CD14-positive monocyte (primary cell): Measurements from ENCODE around the gene NEK7. TPM values are rescaled to one million over a fixed set of nuclear protein-coding genes. Genes with fewer than 3 reads are reported as not detected.

Experiments used
- DNase-seq, 3 donors: peaks; one replicate each; pipeline ENCODE4 v3.0.0-alpha.2; 2011 to 2022
- H2AFZ ChIP-seq: 2 replicates; pipeline ENCODE4 v1.6.0; 2012; ENCODE audit warnings: mild to moderate bottlenecking, low read depth, low read length, inconsistent platforms; ENCODE audit not compliant: insufficient read depth, poor library complexity, severe bottlenecking
- H3K27ac ChIP-seq, 2 donors: 1 replicate in 1 of 2; 2 replicates in 1 of 2; pipeline ENCODE4 v1.5.1; 2012 to 2013; ENCODE audit warnings: low read length in 2 of 2, control low read depth in 1 of 2, inconsistent platforms in 1 of 2, low read depth in 1 of 2, mild to moderate bottlenecking in 1 of 2
- H3K27me3 ChIP-seq, 2 donors: one replicate each; pipeline versions ENCODE4 v1.6.0 to v1.6.1; 2011 to 2013; ENCODE audit warnings: low read length in 2 of 2; ENCODE audit not compliant: control insufficient read depth in 2 of 2, insufficient read depth in 2 of 2
- H3K36me3 ChIP-seq, 2 donors: replicated peaks in 1 of 2; 1 replicate in 1 of 2; 2 replicates in 1 of 2; pipeline versions ENCODE4 v1.5.1 to v1.6.1; 2012 to 2013; ENCODE audit warnings: low read length in 2 of 2, control low read depth in 1 of 2, inconsistent platforms in 1 of 2, mild to moderate bottlenecking in 1 of 2; ENCODE audit not compliant: insufficient read depth in 2 of 2, control insufficient read depth in 1 of 2
- H3K4me1 ChIP-seq, 2 donors: 1 replicate in 1 of 2; 2 replicates in 1 of 2; pipeline versions ENCODE4 v1.5.1 to v1.6.1; 2012 to 2013; ENCODE audit warnings: low read length in 2 of 2, control low read depth in 1 of 2, inconsistent platforms in 1 of 2, mild to moderate bottlenecking in 1 of 2, moderate library complexity in 1 of 2; ENCODE audit not compliant: insufficient read depth in 2 of 2, control insufficient read depth in 1 of 2
- H3K4me2 ChIP-seq: replicated peaks from 2 replicates; pipeline ENCODE3; 2012; ENCODE audit warnings: low read length, moderate library complexity, mild to moderate bottlenecking; ENCODE audit not compliant: poor library complexity, severe bottlenecking; ENCODE audit errors: extremely low read depth
- H3K4me3 ChIP-seq, 3 experiments: fragments of 200-600 bp in 1 of 3; sonication (generic) in 1 of 3; replicated peaks in 1 of 3; 1 replicate in 2 of 3; 2 replicates in 1 of 3; pipeline ENCODE4 v1.5.1; 2011 to 2013; ENCODE audit warnings: low read length in 3 of 3, mild to moderate bottlenecking in 3 of 3, control low read depth in 2 of 3, low read depth in 2 of 3, inconsistent platforms in 1 of 3, moderate library complexity in 1 of 3
- H3K79me2 ChIP-seq: 2 replicates; pipeline ENCODE4 v1.6.0; 2012; ENCODE audit warnings: mild to moderate bottlenecking, control low read depth, inconsistent platforms, low read length, moderate library complexity; ENCODE audit not compliant: insufficient read depth
- H3K9ac ChIP-seq: 2 replicates; pipeline ENCODE4 v1.6.0; 2017; ENCODE audit warnings: low read length, mild to moderate bottlenecking; ENCODE audit not compliant: insufficient read depth, poor library complexity, severe bottlenecking
- H3K9me3 ChIP-seq, 2 donors: replicated peaks in 1 of 2; 1 replicate in 1 of 2; 2 replicates in 1 of 2; pipeline versions ENCODE4 v1.5.1 to v1.6.1; 2012 to 2013; ENCODE audit warnings: low read length in 2 of 2, control low read depth in 1 of 2; ENCODE audit not compliant: control insufficient read depth in 1 of 2, insufficient read depth in 1 of 2
- H4K20me1 ChIP-seq: 2 replicates; pipeline ENCODE4 v1.6.0; 2012; ENCODE audit warnings: mild to moderate bottlenecking, low read length, control low read depth, moderate library complexity; ENCODE audit not compliant: insufficient read depth
- H3K27ac Mint-ChIP-seq, 7 donors: one replicate each; pipeline ENCODE4 v1.8.0; 2020; ENCODE audit warnings: mild to moderate bottlenecking in 7 of 7, mixed read lengths in 7 of 7, moderate library complexity in 6 of 7, inconsistent platforms in 2 of 7
- H3K27me3 Mint-ChIP-seq, 3 donors: one replicate each; pipeline ENCODE4 v1.8.0; 2021 to 2022; ENCODE audit warnings: low read depth in 3 of 3, mild to moderate bottlenecking in 3 of 3, mixed read lengths in 3 of 3, moderate library complexity in 3 of 3, inconsistent platforms in 1 of 3
- H3K36me3 Mint-ChIP-seq, 2 donors: one replicate each; pipeline ENCODE4 v1.8.0; 2020; ENCODE audit warnings: mixed read lengths in 2 of 2, inconsistent platforms in 1 of 2, mild to moderate bottlenecking in 1 of 2
- H3K4me1 Mint-ChIP-seq: one replicate; pipeline ENCODE4 v1.8.0; 2020; ENCODE audit warnings: mild to moderate bottlenecking, mixed read lengths
- H3K4me3 Mint-ChIP-seq, 2 donors: one replicate each; pipeline ENCODE4 v1.8.0; 2020; ENCODE audit warnings: mild to moderate bottlenecking in 2 of 2, mixed read lengths in 2 of 2, moderate library complexity in 1 of 2
- H3K9me3 Mint-ChIP-seq, 7 donors: one replicate each; pipeline ENCODE4 v1.8.0; 2020 to 2022; ENCODE audit warnings: mixed read lengths in 7 of 7, mild to moderate bottlenecking in 6 of 7, moderate library complexity in 6 of 7, inconsistent platforms in 2 of 7
- WGBS: methylation state at CpG from one replicate; pipeline ENCODE4 v1.1.5; 2013; ENCODE audit warnings: missing lambda C conversion rate; ENCODE audit not compliant: insufficient coverage; 5-methylcytosine and 5-hydroxymethylcytosine counted together
- intact Hi-C, 2 donors: fragments of 100-400 bp; cut with micrococcal nuclease; formaldehyde crosslinking; loops; one replicate each; pipeline versions ENCODE4 v1.15.0 to v1.15.1; 2023
- polyA plus RNA-seq, 3 donors: library from polyadenylated mRNA; depleted of rRNA in 1 of 3; unstranded in 2 of 3; stranded (reverse) in 1 of 3; fragments of 300-500 nt in 2 of 3; fragments of >200 nt in 1 of 3; fragmentation: Illumina TruSeq in 2 of 3; gene quantifications; 1 replicate in 2 of 3; 2 replicates in 1 of 3; pipeline ENCODE4 v1.2.3, GENCODE V29; 2012 to 2021
- TF ChIP-seq, protein P1 (sequence below): fragments of 200-600 bp; IDR thresholded peaks from one replicate; pipeline ENCODE4 v1.8.0; 2022; ENCODE audit warnings: antibody characterized with exemption, mild to moderate bottlenecking

Gene NEK7
- polyA plus RNA-seq, 3 donors = 16.0 to 50.1 (median 46.5) TPM

DNA sequence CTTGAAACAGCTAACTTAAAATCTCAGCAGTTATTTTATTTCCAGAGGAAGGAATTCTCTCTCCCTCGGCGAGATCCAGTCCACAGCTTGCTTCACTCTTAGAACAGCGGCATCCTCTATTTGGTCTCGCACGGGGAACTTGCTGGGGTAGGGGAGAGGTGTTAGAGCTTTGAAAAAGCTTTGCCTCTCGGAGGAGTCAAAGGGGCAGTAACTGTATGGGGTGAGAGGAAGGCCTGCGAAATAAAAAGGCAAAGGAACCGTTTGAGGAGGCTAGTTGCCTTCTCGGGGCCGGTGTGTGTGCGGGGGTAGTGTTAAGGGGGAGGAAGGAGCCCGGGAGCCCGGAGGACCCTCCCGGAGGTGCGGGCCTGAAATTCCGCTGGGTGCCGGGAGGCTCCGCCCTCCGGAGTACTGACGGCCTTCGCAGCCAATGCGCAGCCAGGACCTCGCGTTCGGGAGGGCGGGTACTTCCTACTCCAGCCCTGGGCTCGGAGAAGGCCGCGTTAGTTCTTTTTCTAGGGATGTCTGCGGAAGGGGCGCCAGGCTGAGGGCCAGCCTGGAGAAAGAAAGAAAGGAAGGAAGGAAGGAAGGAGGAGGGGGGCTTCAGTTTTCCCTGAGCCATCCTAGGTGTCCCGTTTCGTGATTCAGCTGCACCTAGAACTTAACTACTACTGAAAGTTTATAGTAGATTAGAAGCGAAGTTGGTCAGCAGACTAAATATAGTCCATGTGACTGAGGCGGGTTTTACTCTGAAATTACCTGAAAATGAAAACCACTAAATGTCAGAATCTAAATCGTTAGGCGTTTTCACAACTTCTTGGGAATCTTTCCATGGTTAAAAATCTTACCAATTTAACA is 2.2 kb downstream of the NEK7 start:
- TF ChIP-seq, protein P1, sequence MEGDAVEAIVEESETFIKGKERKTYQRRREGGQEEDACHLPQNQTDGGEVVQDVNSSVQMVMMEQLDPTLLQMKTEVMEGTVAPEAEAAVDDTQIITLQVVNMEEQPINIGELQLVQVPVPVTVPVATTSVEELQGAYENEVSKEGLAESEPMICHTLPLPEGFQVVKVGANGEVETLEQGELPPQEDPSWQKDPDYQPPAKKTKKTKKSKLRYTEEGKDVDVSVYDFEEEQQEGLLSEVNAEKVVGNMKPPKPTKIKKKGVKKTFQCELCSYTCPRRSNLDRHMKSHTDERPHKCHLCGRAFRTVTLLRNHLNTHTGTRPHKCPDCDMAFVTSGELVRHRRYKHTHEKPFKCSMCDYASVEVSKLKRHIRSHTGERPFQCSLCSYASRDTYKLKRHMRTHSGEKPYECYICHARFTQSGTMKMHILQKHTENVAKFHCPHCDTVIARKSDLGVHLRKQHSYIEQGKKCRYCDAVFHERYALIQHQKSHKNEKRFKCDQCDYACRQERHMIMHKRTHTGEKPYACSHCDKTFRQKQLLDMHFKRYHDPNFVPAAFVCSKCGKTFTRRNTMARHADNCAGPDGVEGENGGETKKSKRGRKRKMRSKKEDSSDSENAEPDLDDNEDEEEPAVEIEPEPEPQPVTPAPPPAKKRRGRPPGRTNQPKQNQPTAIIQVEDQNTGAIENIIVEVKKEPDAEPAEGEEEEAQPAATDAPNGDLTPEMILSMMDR = no peak
- peak overlapping the region; percentile 92 for H3K9ac ChIP-seq
- Mint-ChIP-seq H3K9me3 (no peaks in the 10 kb centered on the region), H3K36me3 (peaks cover 0 to 3% of the 10 kb centered on the region in 2 donors), H3K4me1 (peaks cover 44% of the 10 kb centered on the region), H3K27ac (peak overlapping the region; percentile 85 to 99 (median 95)), H3K27me3 (peaks cover 0 to 2% (median 0%) of the 10 kb centered on the region in 3 donors), H3K4me3 (peak overlapping the region; percentile 96 to 100)
- H3K9me3 ChIP-seq = no peaks in the 10 kb centered on the region
- peaks cover 56% of the 10 kb centered on the region for H4K20me1 ChIP-seq
- H3K79me2 ChIP-seq = peaks cover 72% of the 10 kb centered on the region
- no peaks in the 10 kb centered on the region for H3K36me3 ChIP-seq
- peak overlapping the region; percentile 74 to 90 (median 82) for H3K4me3 ChIP-seq
- peak overlapping the region; percentile 94 for H3K4me2 ChIP-seq
- DNase-seq = peak; percentile 69 to 82 (median 80)
- peaks cover 30 to 34% of the 10 kb centered on the region in 2 donors for H3K4me1 ChIP-seq
- peak overlapping the region; percentile 92 for H2AFZ ChIP-seq
- H3K27me3 ChIP-seq = no peaks in the 10 kb centered on the region
- intact Hi-C loops = no loop called here
- WGBS = 0% methylated on average over 26 of the region's 37 CpGs
- H3K27ac ChIP-seq = peak overlapping the region; percentile 74 to 87

DNA sequence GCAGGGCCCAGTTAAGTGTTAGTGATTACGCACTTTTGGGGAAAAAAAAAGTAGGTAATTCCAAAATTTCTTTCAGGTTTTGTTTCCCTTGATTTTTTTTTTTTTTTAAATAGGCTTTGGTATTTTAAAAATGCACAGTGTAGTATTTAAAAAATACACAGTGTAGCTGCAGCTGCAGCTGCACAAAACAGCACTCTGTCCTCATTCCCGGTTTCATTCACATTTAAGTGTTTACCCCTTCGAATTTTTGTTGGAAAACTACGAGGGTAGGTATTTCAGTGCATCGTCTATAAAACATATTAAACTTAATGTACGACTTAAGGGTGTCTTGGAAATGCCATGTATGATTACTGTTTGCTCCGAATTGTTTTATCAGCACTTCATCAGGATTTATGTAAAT is 3.4 kb downstream of the NEK7 start:
- Mint-ChIP-seq H3K4me1 (peaks cover 48% of the 10 kb centered on the region), H3K9me3 (no peaks in the 10 kb centered on the region), H3K36me3 (peaks cover 0 to 3% of the 10 kb centered on the region in 2 donors), H3K27me3 (no peaks in the 10 kb centered on the region), H3K4me3 (no peak overlapping the region), H3K27ac (no peak overlapping the region)
- peaks cover 68% of the 10 kb centered on the region for H4K20me1 ChIP-seq
- H3K27me3 ChIP-seq = no peaks in the 10 kb centered on the region
- no peak overlapping the region for H3K4me2 ChIP-seq
- TF ChIP-seq, protein P1 = no peak
- H3K9ac ChIP-seq = no peak overlapping the region
- no peak overlapping the region for H3K4me3 ChIP-seq
- peak overlapping the region in 1 of 2 donors; percentile 87 for H3K27ac ChIP-seq
- no peak for DNase-seq
- intact Hi-C loops = no loop called here
- no peaks in the 10 kb centered on the region for H3K36me3 ChIP-seq
- no CpG with 5 or more reads among the region's 7 CpGs for WGBS
- H3K79me2 ChIP-seq = peaks cover 84% of the 10 kb centered on the region
- peaks cover 30 to 34% of the 10 kb centered on the region in 2 donors for H3K4me1 ChIP-seq
- no peak overlapping the region for H2AFZ ChIP-seq
- H3K9me3 ChIP-seq = no peaks in the 10 kb centered on the region
